HT1080 (cell line): Measurements from ENCODE around the gene EEPD1. TPM values are rescaled to one million over a fixed set of nuclear protein-coding genes. Genes with fewer than 3 reads are reported as not detected.
"Not testable (repeated sequence)": the region's sequence is repeated elsewhere in the genome, so short reads cannot be mapped to it uniquely, and the experiment has no call there.

Experiments
- DNase-seq: peaks from one replicate; pipeline ENCODE4 v3.0.0-alpha.2; 2015; ENCODE audit warnings: low read depth
- small RNA-seq: library from RNA; depleted of rRNA; stranded (forward); fragments of <200 nt; gene quantifications from one replicate; pipeline ENCODE3, GENCODE V24; 2014
- total RNA-seq: library from RNA; depleted of rRNA; stranded (reverse); fragments of >200 nt; shearing (Covaris generic); gene quantifications from 2 replicates; pipeline ENCODE4 v1.2.3, GENCODE V29; 2014; rRNA removed

The EEPD1 gene
- total RNA-seq, 1 experiment from 2014 or later, result 6.2 TPM

- DNase-seq, result no peak
These were observed 163.3 kb downstream of the EEPD1 start for GRCh38 chr7:36316319-36316718.

- DNase-seq, result no peak
These were observed 164.2 kb downstream of the EEPD1 start for GRCh38 chr7:36317276-36317675.

GRCh38 chr7:36318116-36318515 is 165.1 kb downstream of the EEPD1 start:
- no peak for DNase-seq

GRCh38 chr7:36321284-36321683 is 168.2 kb downstream of the EEPD1 start:
- DNase-seq, result not testable (repeated sequence)

GRCh38 chr7:36336390-36336789 is 183.3 kb downstream of the EEPD1 start:
- no peak for DNase-seq

GRCh38 chr7:36338256-36338655 is 185.2 kb downstream of the EEPD1 start:
- no peak for DNase-seq

- no peak for DNase-seq
These were observed 190.5 kb downstream of the EEPD1 start for GRCh38 chr7:36343548-36343947.

GRCh38 chr7:36344622-36345021 is 191.6 kb downstream of the EEPD1 start:
- DNase-seq, result no peak

GRCh38 chr7:36346260-36346831 is 193.3 kb downstream of the EEPD1 start:
- no peak for DNase-seq

GRCh38 chr7:36348256-36348655 is 195.2 kb downstream of the EEPD1 start:
- no peak for DNase-seq

GRCh38 chr7:36348771-36349170 is 195.7 kb downstream of the EEPD1 start:
- no peak for DNase-seq

GRCh38 chr7:36349626-36350025 is 196.6 kb downstream of the EEPD1 start:
- DNase-seq, result no peak

Small RNA genes within 50 kb of the gene (small RNA-seq; reads per million reads assigned to genes)
- gene AC006960.1 (not detected), gene AC007327.1 (not detected), gene RF00019 (not detected)

Other genes starting within 250 kb of the EEPD1 start
- gene ANLN, start 236.6 kb downstream of the EEPD1 start, total RNA-seq, result 133 and 142 TPM in 2 replicates